GM18867 (cell line): Measurements from ENCODE around the gene USP3.

Experiments used
- ATAC-seq: cut with Tn5 transposase; IDR thresholded peaks from one replicate; pipeline ENCODE4 v1.9.1; 2021; ENCODE audit warnings: mild to moderate bottlenecking, moderate library complexity; ENCODE audit not compliant: unreplicated experiment

The USP3 gene, protein sequence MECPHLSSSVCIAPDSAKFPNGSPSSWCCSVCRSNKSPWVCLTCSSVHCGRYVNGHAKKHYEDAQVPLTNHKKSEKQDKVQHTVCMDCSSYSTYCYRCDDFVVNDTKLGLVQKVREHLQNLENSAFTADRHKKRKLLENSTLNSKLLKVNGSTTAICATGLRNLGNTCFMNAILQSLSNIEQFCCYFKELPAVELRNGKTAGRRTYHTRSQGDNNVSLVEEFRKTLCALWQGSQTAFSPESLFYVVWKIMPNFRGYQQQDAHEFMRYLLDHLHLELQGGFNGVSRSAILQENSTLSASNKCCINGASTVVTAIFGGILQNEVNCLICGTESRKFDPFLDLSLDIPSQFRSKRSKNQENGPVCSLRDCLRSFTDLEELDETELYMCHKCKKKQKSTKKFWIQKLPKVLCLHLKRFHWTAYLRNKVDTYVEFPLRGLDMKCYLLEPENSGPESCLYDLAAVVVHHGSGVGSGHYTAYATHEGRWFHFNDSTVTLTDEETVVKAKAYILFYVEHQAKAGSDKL

DNA sequence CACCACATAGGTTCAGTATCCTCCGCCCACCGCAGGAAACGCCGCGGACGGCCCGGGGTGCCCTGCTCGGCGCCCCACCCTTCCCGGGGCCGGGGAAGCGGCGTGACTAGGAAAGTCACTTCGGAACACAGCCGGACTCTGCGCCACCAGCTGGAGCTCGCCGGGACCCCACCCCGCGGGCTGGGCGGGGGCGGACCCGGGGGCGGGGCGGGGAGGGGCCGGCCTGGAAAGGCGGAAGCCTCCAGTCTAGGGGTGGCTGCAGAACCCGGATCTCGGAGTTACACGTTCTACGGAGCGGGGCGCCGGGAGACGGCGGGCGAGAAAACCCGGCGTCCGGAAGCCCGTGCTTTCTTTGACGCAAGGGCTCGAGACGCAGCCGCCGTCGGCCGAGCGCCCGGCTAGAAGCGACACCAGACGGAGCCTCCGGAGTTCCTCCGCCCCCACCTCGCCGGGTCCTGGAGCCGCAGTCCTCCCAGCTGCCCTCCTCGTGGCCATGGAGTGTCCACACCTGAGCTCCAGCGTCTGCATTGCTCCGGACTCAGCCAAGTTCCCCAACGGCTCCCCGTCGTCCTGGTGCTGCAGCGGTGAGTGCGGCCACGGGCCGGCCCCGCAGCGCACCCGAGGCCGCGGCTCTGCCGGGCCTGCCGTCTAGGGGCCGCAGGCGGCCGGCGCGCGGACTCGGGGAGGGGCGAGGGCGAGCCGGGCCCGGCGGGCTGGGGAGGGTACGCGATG is at the start of gene USP3:
Gene USP3, plus strand, starts transcription at position 347 of the 732 bp plus-strand sequence. Its CDS starts 147 bp downstream, at position 494.
- ATAC-seq = peak; percentile 52

DNA sequence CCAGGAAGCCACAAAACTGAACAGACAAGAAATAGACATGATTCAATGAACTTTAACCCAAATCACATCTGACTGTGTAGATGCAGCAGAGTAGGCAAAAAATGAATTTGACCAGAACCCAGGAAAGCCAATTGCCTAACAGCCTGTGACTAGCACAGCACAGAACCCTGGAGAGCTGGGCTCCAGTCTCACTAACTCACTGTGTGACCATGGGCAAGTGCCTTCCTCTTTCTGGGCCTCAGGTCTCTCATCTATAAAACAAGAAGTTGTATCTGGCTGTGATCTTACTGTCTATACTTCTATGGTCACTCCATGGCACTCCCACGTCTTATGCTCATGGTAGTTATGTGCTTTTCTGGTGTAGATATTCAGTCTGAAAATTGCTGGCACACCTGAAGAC is 48.1 kb upstream of the USP3 start:
- no peak for ATAC-seq

DNA sequence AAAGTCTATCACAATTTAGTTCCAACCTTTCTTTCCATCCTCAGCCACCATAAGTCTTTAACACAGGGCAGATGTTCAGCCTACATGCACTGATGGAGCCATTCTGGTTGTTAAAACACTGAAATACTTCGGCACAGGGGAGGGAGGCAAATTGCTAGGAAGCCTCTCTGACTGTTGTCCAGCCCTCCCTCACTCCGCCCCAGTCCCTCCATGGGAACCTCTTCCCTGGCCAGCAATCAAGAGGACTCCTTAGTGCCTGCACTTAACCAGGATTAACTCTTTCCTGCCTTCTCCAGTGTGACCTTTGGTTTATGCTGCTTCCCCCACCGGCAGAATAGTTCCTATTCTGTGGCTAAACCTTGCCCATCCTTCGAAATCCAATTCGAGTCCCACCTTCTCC is 47.0 kb upstream of the USP3 start:
- no peak for ATAC-seq

DNA sequence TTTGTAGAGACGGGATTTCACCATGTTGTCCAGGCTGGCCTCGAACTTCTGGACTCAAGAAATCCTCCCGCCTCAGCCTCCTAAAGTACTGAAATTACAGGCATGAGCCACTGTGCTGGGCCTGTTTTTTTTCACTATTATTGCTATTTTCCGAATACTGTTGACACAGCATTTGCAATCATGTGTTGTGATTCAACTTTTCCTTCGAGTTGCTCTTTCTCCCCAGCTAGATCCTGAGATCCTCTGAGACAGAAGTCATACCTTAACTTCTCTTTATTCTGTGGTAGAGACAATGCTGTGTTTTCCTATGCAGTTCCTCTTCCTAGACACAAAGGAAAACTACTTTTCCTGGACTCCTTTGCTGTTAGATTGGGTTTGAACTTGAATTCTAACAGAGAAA is 46.4 kb upstream of the USP3 start:
- no peak for ATAC-seq

DNA sequence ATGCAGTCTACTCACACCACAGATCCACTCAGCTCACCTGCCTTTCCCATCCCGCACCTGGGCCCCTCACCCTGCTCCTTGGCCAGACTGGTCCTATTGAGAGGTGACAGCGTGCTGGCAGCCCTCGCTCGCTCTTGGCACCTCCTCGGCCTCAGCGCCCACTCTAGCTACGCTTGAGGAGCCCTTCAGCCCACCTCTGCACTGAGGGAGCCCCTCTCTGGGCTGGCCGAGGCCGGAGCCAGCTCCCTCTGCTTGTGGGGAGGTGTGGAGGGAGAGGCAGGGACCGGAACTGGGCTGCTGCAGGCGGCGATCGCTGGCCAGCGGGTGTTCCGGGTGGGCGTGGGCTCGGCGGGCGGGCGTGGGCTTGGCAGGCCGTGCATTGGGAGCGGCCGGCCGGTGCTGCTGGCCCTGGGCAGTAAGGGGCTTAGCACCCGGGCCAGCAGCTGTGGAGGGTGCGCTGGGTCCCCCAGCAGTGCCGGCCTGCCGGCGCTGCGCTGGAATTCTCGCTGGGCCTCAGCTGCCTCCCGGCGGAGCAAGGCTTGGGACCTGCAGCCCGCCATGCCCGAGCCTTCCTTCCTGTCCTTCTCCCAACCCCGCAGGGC is 45.5 kb upstream of the USP3 start:
- ATAC-seq = no peak

DNA sequence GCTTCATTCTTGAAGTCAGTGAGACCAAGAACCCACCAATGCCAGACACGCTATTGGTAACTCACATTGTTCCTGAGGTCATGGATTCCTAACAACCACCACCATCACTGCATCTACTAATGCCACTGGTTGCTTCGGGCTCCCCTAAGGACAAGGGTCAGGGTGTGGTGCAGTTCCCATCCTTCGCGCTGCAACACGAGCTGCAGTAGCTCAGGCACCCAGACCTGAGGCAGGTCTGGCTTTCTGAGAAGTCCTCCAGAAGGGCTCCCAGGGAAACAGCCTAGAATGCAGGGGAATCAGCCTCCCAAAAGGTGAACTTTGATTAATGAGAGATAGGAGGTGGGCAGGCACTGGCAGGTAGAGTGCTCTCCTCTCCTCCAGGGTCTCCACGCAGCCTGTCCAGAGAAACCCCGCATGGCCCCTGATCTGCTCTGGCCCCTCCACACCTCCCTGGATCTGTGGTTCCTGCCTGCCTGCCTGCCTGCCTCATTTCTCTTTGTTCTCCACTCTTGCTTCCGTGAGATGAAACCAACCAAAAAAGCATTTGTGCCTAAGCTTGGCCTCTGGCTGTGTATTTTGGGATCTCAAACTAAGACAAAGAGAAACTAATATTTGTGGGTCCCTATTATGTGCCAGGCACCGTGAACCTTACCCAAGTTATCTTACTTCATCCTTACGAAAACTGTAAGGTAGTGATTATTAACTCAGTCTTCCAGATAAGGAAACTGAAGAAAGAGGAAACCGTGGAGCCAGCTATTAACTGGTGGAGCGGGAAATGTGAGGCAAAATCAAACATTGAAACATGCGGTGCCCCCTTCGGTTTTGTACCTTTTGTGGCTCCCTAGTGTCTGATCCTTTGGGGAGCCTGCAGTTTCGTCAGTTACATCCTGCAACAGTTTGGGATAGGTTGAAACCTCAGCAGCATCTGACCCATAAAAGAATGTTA is 43.9 kb upstream of the USP3 start:
- ATAC-seq = no peak

DNA sequence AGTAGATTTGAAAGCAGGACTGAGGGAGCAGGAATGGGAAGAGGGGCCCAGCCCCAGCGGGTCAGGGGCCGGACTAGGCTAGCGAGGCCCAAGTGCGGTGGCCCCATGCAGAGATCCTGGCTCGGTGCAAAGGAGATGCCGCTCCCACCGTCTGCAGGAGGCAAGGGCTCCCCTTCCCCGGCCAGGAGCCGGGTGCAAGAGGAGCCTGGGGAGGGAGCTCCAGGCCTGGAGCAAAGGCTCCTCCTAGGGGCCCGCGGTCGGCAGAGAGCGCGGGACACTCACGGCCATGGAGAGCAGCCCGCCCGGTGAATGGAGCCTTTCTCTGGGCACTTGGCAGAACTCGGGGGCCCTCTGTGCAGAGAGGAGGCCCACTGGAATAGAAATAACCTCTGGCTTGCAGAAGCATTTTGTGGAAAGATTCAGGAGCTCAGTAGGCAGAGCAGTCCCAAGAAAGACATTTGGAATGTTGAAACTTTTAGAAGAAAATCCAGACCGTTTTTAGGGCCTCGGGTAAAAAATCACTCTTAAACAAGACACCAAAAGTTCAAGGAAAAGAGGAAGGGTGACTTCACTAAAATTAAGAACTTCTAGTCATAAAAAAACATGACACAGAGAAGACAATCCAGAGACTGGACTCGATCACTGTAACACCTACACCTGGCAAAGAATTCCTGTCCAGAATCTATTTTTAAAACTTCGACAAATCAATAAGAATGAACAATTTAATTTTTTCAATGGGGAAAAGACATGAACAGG is 43.0 kb upstream of the USP3 start:
- no peak for ATAC-seq

DNA sequence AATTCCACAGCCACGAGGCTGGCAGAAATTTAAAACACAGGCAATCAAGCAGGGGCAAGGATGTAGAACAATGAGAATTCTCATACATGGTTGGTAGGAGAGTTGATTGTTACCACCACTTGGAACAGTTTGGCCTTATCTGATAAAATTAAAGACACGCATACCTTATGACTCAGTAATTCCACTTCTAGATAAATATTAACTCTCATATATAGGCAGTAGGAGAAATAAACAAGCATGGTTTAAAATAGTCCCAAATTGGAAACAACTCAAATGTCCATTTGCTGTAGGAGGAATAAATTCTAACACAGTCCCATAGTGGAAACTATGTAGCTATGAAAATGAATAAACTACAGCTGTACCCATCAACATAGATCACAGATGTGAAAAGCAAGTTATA is 42.3 kb upstream of the USP3 start:
- no peak for ATAC-seq

DNA sequence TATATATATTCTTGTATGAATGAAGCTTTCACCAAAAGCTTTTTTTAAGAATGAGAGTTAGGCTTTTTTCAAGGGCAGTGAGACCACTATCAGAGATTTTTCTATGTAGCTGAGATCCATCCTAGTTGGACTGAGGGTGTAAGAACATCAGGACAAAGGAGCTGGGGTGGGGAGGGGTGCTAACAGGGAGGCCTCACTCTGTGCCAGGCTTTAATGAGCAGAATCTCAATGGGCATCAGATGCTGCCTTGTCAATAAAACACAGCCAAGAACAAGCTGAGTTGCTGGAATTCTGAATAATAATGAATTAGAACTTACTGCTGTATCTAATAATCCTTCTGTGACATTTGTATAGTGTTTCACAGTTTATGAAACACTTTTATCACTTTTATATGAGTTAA is 41.4 kb upstream of the USP3 start:
- ATAC-seq = no peak

DNA sequence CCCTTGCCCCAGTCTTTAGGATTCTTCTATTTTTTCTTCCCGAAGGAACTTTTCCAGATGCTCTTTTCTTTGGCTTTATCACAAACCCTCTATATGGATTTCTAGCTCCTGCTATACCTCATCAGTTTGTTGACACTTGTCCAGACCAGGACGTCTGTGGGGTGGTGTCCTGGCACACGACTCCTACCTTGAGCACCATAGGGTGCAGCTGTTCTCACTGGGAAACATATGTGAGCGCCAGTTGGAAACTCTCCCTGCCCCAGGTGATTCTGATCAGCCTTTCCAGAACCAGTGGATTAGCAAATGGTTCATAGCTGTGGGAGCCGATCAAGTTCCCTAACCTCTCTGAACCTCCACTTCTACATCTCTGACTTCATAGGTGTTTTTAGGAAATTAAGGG is 40.6 kb upstream of the USP3 start:
- no peak for ATAC-seq

DNA sequence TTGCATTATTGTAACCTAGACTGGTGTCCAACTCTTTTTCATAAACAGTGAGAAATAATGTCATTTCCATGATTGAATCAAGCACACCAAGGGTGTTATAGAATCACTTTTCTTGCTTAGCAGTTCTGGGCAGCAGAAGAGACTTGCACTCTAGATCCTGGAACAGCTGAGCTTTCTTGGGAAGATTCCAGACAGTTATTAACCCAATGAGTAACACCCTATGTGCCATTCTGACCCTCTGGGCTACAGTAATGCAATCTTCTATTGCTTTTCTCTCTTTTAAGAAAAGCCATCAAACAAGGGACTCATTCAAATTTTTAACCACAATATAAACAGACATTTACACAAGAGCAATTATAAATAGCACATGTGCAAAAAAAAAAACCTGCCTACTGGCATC is 39.3 kb upstream of the USP3 start:
- ATAC-seq = no peak

DNA sequence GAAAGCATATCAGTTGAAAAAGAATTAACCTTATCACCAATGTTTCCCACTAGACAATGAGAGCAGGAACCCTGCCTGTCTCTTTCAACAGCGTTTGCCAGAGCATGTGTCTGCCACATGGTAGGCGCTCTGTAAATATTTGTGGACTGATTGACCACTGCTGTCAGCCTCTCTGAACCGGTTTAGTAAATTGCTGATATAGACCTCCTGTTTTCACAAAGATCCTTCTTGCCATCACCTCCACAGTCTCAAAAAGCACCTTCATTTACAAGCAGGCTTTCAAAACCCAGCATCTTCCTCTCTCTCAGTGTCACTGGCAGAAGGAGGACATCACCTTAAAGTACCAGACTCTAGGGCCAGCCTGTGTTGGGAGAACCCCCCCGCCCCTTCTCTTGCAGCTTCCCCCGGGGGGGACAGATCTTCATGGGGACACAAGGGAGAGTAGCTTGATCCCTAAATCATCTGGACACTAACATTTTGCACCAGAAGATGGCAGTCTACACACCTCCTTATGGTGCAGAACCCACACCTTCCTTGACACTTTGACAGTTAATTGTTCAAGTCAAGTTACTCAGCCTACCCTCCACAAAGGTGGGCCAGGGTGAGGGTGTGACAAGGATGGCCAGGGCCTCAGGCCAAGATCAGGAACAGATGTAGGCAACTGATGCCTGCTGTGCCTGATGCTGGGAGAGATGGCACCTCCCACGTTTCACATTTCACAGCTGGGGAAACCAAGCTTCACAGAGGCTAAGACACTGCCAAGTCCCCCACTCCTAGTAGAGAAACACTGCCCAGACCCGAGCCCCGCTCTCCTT is 37.8 kb upstream of the USP3 start:
- peak; percentile 71 for ATAC-seq

DNA sequence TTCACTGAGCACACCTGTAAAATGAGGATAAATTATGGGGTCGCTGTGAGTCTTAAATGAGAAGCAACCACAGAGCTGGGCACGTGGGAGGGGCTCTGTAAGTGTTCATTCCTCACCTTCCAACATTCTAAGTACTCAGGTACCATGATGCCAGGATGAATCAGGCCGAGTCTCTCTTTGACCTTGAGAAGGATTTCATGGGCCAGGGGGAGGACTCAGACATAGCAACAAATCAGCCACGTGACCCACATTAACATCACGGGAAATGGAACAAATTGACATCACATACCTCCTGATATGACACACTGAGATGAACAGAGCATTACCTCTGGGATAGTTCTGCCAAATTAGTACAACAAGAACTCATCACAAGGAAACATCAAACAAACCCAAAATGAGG is 35.2 kb upstream of the USP3 start:
- ATAC-seq = no peak

DNA sequence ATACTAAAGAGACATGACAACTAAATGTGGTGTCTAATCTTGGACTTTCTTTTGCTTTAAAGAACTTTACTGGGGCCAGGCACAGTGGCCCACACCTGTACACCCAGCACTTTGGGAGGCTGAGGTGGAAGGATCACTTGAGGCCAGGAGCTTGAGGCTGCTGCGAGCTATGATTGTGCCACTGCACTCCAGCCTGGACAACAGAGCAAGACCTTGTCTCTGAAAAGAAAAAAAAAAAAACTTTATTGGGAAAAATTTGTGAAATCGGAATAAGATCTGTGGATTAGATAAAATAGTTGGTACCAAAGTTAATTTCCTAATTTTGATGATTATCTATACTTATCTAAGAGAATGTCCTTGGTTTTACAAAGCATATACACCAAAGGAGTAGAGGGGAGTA is 34.4 kb upstream of the USP3 start:
- no peak for ATAC-seq

DNA sequence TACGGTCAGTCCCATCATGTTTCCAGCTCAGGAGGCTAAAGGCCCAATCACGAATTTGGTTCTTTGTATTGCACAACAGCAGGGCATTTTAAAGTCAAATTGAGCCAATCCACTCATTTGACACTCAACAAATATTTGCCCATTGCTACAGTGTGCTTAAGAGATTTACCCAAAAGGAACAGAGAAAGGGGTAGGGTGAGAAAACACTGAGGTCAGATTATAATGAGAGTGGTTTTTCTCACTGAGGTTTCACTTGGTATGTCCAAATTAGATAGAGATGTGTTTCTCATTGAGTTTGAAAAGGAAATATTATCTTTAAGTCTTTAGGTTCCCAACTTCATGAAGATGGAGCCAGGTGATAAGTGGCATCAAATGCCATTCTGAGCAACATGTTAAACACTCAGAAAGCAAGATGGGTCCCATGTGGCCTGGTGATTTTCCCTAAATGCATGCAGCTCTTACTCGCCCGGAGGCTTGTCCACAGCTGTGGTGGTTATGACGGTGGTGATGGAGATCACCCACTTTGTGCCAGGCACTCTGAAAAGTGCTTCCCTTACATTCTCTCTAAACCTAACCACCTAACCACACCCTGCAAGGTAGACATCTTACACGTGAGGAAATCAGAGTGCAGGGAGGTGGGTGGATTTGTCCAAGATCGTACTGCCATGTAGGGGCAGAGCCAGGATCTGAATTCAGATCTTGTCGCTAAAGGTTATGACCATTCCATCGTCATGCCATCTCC is 31.2 kb upstream of the USP3 start:
- ATAC-seq = peak; percentile 50

DNA sequence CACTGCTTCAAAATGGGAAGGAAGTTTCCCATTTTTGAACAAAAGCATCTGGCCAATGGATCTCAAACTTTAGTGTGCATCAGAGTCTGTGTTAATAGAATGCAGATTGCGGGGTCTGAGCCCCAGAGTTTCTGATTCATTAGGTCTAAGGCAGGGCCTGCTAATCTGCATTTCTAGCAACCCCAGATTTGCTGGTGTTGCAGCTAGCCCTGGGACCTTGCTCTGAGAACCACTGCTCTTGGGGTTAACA is 30.7 kb upstream of the USP3 start:
- ATAC-seq = peak; percentile 6

DNA sequence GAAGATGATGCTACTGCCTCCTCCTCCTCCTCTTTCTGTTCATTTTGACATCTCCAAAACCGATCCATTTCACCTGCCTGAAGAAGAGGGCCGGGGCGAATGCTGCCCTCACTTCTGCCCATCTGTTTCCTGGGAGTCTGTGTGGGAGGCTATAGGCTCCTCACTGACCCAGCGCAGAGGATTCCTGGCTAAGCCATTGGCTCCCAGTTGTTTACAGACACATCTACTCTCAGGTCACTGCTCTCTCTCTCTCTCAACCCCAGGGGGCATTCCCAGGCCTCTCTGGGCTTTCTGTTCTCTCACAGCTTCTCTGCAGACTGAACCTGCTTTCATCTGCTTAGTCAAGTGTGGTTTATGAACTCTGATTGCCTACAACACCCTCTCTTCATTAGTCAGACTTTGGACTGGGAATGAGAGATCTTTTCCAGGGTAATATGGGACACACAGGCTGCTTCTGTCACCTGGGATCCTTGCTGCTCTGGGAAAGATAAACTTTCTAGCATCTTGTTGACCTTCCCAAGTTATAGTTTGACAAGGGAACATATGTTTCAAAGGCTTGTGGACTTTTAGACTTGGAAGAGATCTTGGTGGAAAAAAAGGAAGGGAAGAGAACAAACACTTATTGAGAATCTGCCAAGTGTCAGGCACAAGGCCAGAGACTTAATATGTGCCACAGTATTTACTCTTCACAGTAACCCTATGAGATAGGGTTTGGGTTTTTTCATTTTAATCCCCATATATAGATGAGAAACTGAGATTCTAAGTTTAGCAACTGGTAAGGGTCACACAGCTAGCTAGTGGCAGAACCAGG is 30.2 kb upstream of the USP3 start:
- peak; percentile 51 for ATAC-seq

DNA sequence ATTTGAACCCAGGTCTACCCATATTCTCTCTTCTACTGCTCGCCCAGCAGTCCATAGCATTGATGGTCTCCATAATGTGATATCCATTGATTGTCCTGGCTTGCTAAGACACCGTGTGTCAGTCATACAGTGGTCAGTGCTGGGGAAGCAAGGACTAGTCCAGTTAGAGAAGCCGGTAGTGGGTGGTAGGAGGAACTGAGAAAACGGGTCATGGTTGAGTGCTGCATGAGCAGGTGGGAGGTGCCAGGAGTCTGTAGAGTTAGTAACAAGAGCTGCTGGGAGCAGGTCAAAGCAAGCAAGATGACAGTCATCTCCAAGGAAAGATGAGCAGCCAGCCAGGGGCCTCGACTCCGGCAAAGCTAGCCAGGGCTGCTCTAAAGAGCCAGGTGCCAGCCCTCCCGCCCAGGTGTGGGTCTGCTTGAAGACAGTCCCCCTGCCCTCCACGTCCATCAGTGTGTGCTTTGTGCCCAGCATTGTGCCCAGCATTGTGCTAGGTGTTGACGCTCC is 29.5 kb upstream of the USP3 start:
- peak; percentile 59 for ATAC-seq
